Articular chondrocyte of knee joint (primary cell): ENCODE measurements around the gene FOXO4. TPM values are rescaled to one million over a fixed set of nuclear protein-coding genes. Genes with fewer than 3 reads are reported as not detected.

Source experiments
- small RNA-seq: library from RNA; depleted of rRNA; stranded (forward); fragments of <200 nt; gene quantifications from one replicate; pipeline ENCODE3, GENCODE V24; 2012
- total RNA-seq: library from RNA; depleted of rRNA; stranded (reverse); fragments of >200 nt; gene quantifications from 2 replicates; pipeline ENCODE4 v1.2.3, GENCODE V29; 2012

The FOXO4 gene
- 3.4 and 4.8 TPM in 2 replicates for total RNA-seq

GRCh38 chrX:71095555-71095980 is at the start of gene FOXO4:
Gene FOXO4, plus strand, starts transcription at chrX:71095851. Its CDS starts 678 bp downstream, at chrX:71096529.

GRCh38 chrX:71068044-71068918 is 27.4 kb upstream of the FOXO4 start, which contains the start of gene SNX12:
Gene SNX12, minus strand, starts transcription at chrX:71068334. Its CDS starts 28 bp downstream, at chrX:71068306.

GRCh38 chrX:71106427-71106826 is 10.8 kb downstream of the FOXO4 start, which contains the start of gene CXorf65:
Gene CXorf65, minus strand, starts transcription at chrX:71106740. Its CDS starts 184 bp downstream, at chrX:71106556.

GRCh38 chrX:71111141-71111843 is 15.6 kb downstream of the FOXO4 start, which contains the start of gene IL2RG:
Gene IL2RG, minus strand, starts transcription at chrX:71111577. Its CDS starts 38 bp downstream, at chrX:71111539.

GRCh38 chrX:71118032-71118984 is 22.7 kb downstream of the FOXO4 start, which contains the start of gene MED12:
Gene MED12, plus strand, starts transcription at chrX:71118596. Its CDS starts 159 bp downstream, at chrX:71118755.

GRCh38 chrX:71144651-71145050 is 49.0 kb downstream of the FOXO4 start, which contains the start of gene NLGN3:
Gene NLGN3, plus strand, starts transcription at chrX:71144841. Its CDS starts 2,909 bp downstream, at chrX:71147750.

Small RNA genes lying within 50 kb of the gene (small RNA-seq; reads per million reads assigned to genes)
- gene CXorf65, result not detected

Other genes starting within 250 kb of the FOXO4 start
- under 0.01 TPM in 1 of 2 replicates, not detected in the other for gene TEX11, start 187.1 kb upstream of the FOXO4 start, total RNA-seq
- gene SLC7A3, start 164.8 kb upstream of the FOXO4 start, total RNA-seq, result not detected in 2 replicates
- gene SNX12, start 27.5 kb upstream of the FOXO4 start, total RNA-seq, result 63.9 and 68.9 TPM in 2 replicates
- not detected in 2 replicates for gene CXorf65, start 10.9 kb downstream of the FOXO4 start, total RNA-seq
- gene IL2RG, start 15.7 kb downstream of the FOXO4 start, total RNA-seq, result 0.13 and 0.32 TPM in 2 replicates
- 21.6 and 23.3 TPM in 2 replicates for gene MED12, start 22.7 kb downstream of the FOXO4 start, total RNA-seq
- gene NLGN3, start 49.0 kb downstream of the FOXO4 start, total RNA-seq, result 0.22 and 0.26 TPM in 2 replicates
- not detected in 2 replicates for gene GJB1, start 127.4 kb downstream of the FOXO4 start, total RNA-seq
- 14.1 and 17.6 TPM in 2 replicates for gene ZMYM3, start 158.3 kb downstream of the FOXO4 start, total RNA-seq
- gene NONO, start 187.8 kb downstream of the FOXO4 start, total RNA-seq, result 285 and 322 TPM in 2 replicates
- gene ITGB1BP2, start 205.9 kb downstream of the FOXO4 start, total RNA-seq, result 1.1 and 1.2 TPM in 2 replicates